HepG2 (cell line): ENCODE data around the gene GJC1. TPM values are rescaled to one million over a fixed set of nuclear protein-coding genes. Genes with fewer than 3 reads are reported as not detected.

Source experiments
- ADNP ChIP-seq: sonication (generic); formaldehyde crosslinking; IDR thresholded peaks from 2 replicates; pipeline ENCODE4 v1.4.0; 2020; ENCODE audit warnings: missing genetic modification reagents
- AKAP8 ChIP-seq: sonication (generic); formaldehyde crosslinking; IDR thresholded peaks from 2 replicates; pipeline ENCODE4 v1.5.1; 2020; ENCODE audit warnings: mild to moderate bottlenecking, missing genetic modification reagents
- ATAD3A ChIP-seq: sonication (generic); formaldehyde crosslinking; IDR thresholded peaks from 2 replicates; pipeline ENCODE4 v1.4.0; 2020; ENCODE audit warnings: missing genetic modification reagents
- CENPT ChIP-seq: sonication (generic); formaldehyde crosslinking; IDR thresholded peaks from 2 replicates; pipeline ENCODE4 v1.8.0; 2022; ENCODE audit warnings: low read depth, mild to moderate bottlenecking, moderate library complexity, missing genetic modification reagents
- E2F2 ChIP-seq: sonication (generic); formaldehyde crosslinking; IDR thresholded peaks from 2 replicates; pipeline ENCODE4 v1.4.0; 2020; ENCODE audit warnings: missing genetic modification reagents, borderline replicate concordance
- JARID2 ChIP-seq: sonication (generic); formaldehyde crosslinking; IDR thresholded peaks from 2 replicates; pipeline ENCODE4 v1.8.1; 2023; ENCODE audit warnings: missing genetic modification reagents, inconsistent platforms; ENCODE audit not compliant: insufficient replicate concordance
- KLF6 ChIP-seq: IDR thresholded peaks from 2 replicates; pipeline ENCODE4 v1.8.0; 2016; ENCODE audit warnings: missing biosample characterization, missing genetic modification reagents
- MED1 ChIP-seq: sonication (generic); formaldehyde crosslinking; IDR thresholded peaks from 2 replicates; pipeline ENCODE4 v1.4.0; 2020; ENCODE audit warnings: missing genetic modification reagents
- NAIF1 ChIP-seq: sonication (generic); formaldehyde crosslinking; IDR thresholded peaks from 2 replicates; pipeline ENCODE4 v1.5.0; 2020; ENCODE audit warnings: mild to moderate bottlenecking, missing genetic modification reagents, borderline replicate concordance
- NR1H2 ChIP-seq: sonication (generic); formaldehyde crosslinking; IDR thresholded peaks from 2 replicates; pipeline ENCODE4 v1.8.1; 2022; ENCODE audit warnings: low read depth, missing genetic modification reagents, borderline replicate concordance
- NR2C2 ChIP-seq: sonication (generic); formaldehyde crosslinking; IDR thresholded peaks from 2 replicates; pipeline ENCODE4 v1.4.0; 2020; ENCODE audit warnings: missing genetic modification reagents, mild to moderate bottlenecking, moderate library complexity, borderline replicate concordance
- PAF1 ChIP-seq: IDR thresholded peaks from 2 replicates; pipeline ENCODE4 v1.6.1; 2016; ENCODE audit warnings: missing genetic modification reagents, missing compliant biosample characterization
- POLR2A ChIP-seq, 2 experiments: IDR thresholded peaks; 2 replicates each; pipeline ENCODE4 v1.6.1; 2011; ENCODE audit warnings: low read depth in 2 of 2, low read length in 2 of 2, mild to moderate bottlenecking in 1 of 2, moderate library complexity in 1 of 2; ENCODE audit not compliant: insufficient read depth in 1 of 2
- RAD21 ChIP-seq: fragments of 450-650 bp; formaldehyde crosslinking; IDR thresholded peaks from 2 replicates; pipeline ENCODE4 v1.5.0; 2020; ENCODE audit warnings: mild to moderate bottlenecking
- RXRB ChIP-seq: IDR thresholded peaks from 2 replicates; pipeline ENCODE4 v1.6.1; 2016; ENCODE audit warnings: borderline replicate concordance, missing genetic modification reagents, missing compliant biosample characterization
- SCMH1 ChIP-seq: sonication (generic); formaldehyde crosslinking; IDR thresholded peaks from 2 replicates; pipeline ENCODE4 v1.9.0; 2021; ENCODE audit warnings: missing genetic modification reagents, mild to moderate bottlenecking, borderline replicate concordance
- SIN3A ChIP-seq: IDR thresholded peaks from 2 replicates; pipeline ENCODE4 v1.6.1; 2011; ENCODE audit warnings: low read depth, mild to moderate bottlenecking, control low read depth, low read length, borderline replicate concordance
- SMAD3 ChIP-seq: sonication (generic); formaldehyde crosslinking; IDR thresholded peaks from 2 replicates; pipeline ENCODE4 v1.4.0; 2020; ENCODE audit warnings: missing genetic modification reagents
- TFDP1 ChIP-seq: IDR thresholded peaks from 2 replicates; pipeline ENCODE4 v1.6.1; 2016; ENCODE audit warnings: missing compliant biosample characterization, missing genetic modification reagents, borderline replicate concordance
- U2AF2 ChIP-seq: fragments of 200-400 bp; formaldehyde crosslinking; IDR thresholded peaks from 2 replicates; pipeline ENCODE4 v1.6.1; 2017; ENCODE audit warnings: low read depth, mild to moderate bottlenecking, low read length
- ZNF17 ChIP-seq: sonication (generic); formaldehyde crosslinking; IDR thresholded peaks from 2 replicates; pipeline ENCODE4 v1.5.0; 2020; ENCODE audit warnings: mild to moderate bottlenecking, missing genetic modification reagents
- ZNF180 ChIP-seq: sonication (generic); formaldehyde crosslinking; IDR thresholded peaks from 2 replicates; pipeline ENCODE4 v1.4.0; 2020; ENCODE audit warnings: low read depth, missing genetic modification reagents, borderline replicate concordance
- ZNF354B ChIP-seq: sonication (generic); formaldehyde crosslinking; IDR thresholded peaks from 2 replicates; pipeline ENCODE4 v1.8.0; 2022; ENCODE audit warnings: mild to moderate bottlenecking, missing genetic modification reagents
- ZNF430 ChIP-seq: sonication (generic); formaldehyde crosslinking; IDR thresholded peaks from 2 replicates; pipeline ENCODE4 v1.9.0; 2021; ENCODE audit warnings: mild to moderate bottlenecking, missing genetic modification reagents
- ZNF446 ChIP-seq: sonication (generic); formaldehyde crosslinking; IDR thresholded peaks from 2 replicates; pipeline ENCODE4 v1.5.0; 2020; ENCODE audit warnings: mild to moderate bottlenecking, missing genetic modification reagents
- ZNF468 ChIP-seq: sonication (generic); formaldehyde crosslinking; IDR thresholded peaks from 2 replicates; pipeline ENCODE4 v1.8.0; 2022; ENCODE audit warnings: mild to moderate bottlenecking, moderate library complexity, missing genetic modification reagents
- ZNF557 ChIP-seq: sonication (generic); formaldehyde crosslinking; IDR thresholded peaks from 2 replicates; pipeline ENCODE4 v1.4.0; 2020; ENCODE audit warnings: missing genetic modification reagents
- ZNF720 ChIP-seq: sonication (generic); formaldehyde crosslinking; IDR thresholded peaks from 2 replicates; pipeline ENCODE4 v1.4.0; 2020; ENCODE audit warnings: missing genetic modification reagents
- ZSCAN20 ChIP-seq: sonication (generic); formaldehyde crosslinking; IDR thresholded peaks from 2 replicates; pipeline ENCODE4 v1.4.0; 2020; ENCODE audit warnings: missing genetic modification reagents, mild to moderate bottlenecking, borderline replicate concordance
- ZSCAN31 ChIP-seq: sonication (generic); formaldehyde crosslinking; IDR thresholded peaks from 2 replicates; pipeline ENCODE4 v1.5.0; 2020; ENCODE audit warnings: low read depth, mild to moderate bottlenecking, missing genetic modification reagents
- polyA plus RNA-seq, 8 experiments: library from polyadenylated mRNA; depleted of rRNA in 3 of 8; stranded (reverse) in 7 of 8; unstranded in 1 of 8; fragments of >200 nt; fragmentation: Illumina TruSeq in 4 of 8; extraction: Trizol in 4 of 8; gene quantifications; 2 replicates each; pipeline versions ENCODE4 v1.2.1 to v1.2.3, GENCODE V29; 2011 to 2016; ENCODE audit warnings: low read depth in 4 of 8, missing spikeins in 1 of 8, mixed read lengths in 1 of 8; ENCODE audit not compliant: insufficient read depth in 1 of 8
- total RNA-seq, 5 experiments: library from RNA; depleted of rRNA; stranded (reverse); fragments of >200 nt; fragmentation: Illumina TruSeq; extraction: Trizol; gene quantifications; 2 replicates each; pipeline ENCODE4 v1.2.3, GENCODE V29; 2016; ENCODE audit warnings: low read depth in 1 of 5

GJC1 gene
- total and polyA plus RNA-seq, 2 of the 13 experiments (the other 11 are each of a cell fraction or from before 2014, with no cell fraction given), result 1.7 TPM

GRCh38 chr17:44775136-44775837 lies 54.8 kb downstream of the GJC1 start (continued):
- TF ChIP-seq TFDP1 (CRISPR knock-in tag) (peak; percentile 75; the same call in 1 of the 2 replicates), NR1H2 (no peak), RAD21 (CRISPR knock-in tag) (no peak), E2F2 (0 out of 2 replicates have a peak, but pooled peaks have one; percentile 56), ZNF17 (CRISPR knock-in tag) (no peak), KLF6 (CRISPR knock-in tag) (0 out of 2 replicates have a peak, but pooled peaks have one; percentile 43), NR2C2 (CRISPR knock-in tag) (peak; percentile 29; the same call in 1 of the 2 replicates), ZNF557 (no peak), ZNF446 (0 out of 2 replicates have a peak, but pooled peaks have one; percentile 53), U2AF2 (no peak), ADNP (CRISPR knock-in tag) (no peak), NAIF1 (CRISPR knock-in tag) (no peak), ATAD3A (CRISPR knock-in tag) (no peak), ZNF180 (no peak), ZNF720 (CRISPR knock-in tag) (no peak), JARID2 (CRISPR knock-in tag) (no peak), CENPT (CRISPR knock-in tag) (peak; percentile 85), SMAD3 (CRISPR knock-in tag) (no peak), ZNF468 (CRISPR knock-in tag) (0 out of 2 replicates have a peak, but pooled peaks have one; percentile 89), SIN3A (peak; percentile 61; the same call in 1 of the 2 replicates), AKAP8 (no peak), MED1 (CRISPR knock-in tag) (no peak; the same call in 1 of the 2 replicates), ZSCAN31 (peak; percentile 88), POLR2A (IDR thresholded peaks at IDR 0.05; ENCODE audit: insufficient read depth in 1 of 2, low read depth in 2 of 2, low read length in 2 of 2) (peak; percentile 51 to 78; a peak in 2 of 4 replicates), ZSCAN20 (no peak), RXRB (CRISPR knock-in tag) (no peak), ZNF430 (CRISPR knock-in tag) (no peak; the same call in 1 of the 2 replicates), SCMH1 (CRISPR knock-in tag) (no peak), PAF1 (CRISPR knock-in tag) (no peak), ZNF354B (no peak)
